Central memory CD4-positive, alpha-beta T cell (primary cell): ENCODE measurements around the gene PRX.
"Not testable (repeated sequence)": the region's sequence is repeated elsewhere in the genome, so short reads cannot be mapped to it uniquely, and the experiment has no call there.

Experiments used
- DNase-seq: peaks from one replicate; pipeline ENCODE4 v3.0.0; 2022

Gene PRX

DNA sequence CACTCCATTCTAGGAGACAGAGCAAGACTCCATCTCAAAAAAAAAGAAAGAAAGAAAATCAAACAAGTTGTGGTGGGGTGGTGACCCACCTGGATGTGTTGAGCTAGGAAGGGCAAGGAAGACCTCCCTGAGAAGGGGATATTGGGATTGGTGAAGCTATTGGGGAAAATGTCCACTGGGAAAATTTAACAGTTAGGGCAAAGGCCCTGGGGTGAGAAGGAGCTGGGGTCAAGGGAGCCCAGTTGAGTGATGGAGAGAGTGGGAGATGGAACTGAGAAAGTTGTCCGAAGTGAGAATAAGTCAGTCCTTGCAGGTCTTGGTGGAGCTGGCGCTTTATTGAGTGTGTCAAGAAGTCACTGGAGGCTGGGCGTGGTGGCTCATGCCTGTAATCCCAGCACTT, 25.1 kb upstream of the PRX start:
- DNase-seq: no peak

DNA sequence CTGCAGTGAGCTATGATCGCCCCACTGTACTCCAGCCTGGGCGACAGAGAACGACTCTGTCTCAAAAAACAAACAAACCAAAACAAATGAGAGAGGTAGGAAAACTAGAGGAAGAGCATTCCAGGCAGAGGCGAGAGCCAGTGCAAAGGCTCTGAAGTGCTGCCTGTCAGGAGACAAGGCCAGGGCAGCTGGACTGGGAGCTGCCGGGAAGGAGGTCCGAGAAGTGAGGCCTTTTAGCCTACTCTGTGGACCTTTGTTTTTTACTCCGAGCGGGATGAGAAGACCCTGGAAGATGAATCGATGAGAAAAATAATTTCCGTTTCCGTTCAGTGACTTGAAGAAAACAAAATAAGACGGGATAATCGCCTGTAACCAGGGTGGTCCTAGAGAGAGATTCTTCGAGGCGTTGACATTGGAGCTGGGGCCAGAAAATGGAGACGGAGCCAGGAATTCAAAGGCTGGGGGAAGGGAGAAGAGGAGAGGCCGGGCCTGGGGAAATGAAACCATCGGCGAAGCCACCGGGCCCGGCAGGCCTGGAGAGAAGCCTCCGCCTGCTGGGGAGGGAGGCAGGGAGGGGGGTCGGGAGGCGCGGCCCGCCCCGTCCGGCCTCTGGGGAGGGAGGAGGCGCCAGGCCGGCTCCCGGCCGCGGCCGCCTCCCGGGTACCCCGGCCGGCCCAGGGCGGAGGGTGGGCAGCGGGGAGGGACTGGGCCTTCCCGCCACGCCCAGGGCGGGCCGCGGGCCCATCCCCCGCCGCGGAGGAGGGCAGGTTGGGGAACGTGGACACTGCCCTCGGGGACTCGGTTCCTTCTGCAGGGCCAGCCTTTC, 20.4 kb upstream of the PRX start:
- peak; percentile 39 for DNase-seq

DNA sequence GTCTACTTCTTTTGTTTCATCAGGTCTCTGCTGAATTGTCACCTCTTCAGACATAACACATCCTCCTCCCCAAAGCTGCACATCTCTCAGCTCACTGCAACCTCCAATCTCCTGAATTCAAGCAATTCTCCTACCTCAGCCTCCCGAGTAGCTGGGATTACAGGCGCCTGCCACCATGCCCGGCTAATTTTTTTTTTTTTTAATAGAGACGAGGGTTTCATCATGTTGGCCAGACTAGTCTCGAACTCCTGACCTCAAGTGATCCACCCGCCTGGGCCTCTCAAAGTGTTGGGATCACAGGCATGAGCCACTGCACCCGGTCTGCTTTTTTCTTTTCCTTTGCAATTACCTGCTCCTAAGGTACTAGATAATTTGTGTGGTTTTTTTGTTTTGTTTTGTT, 19.6 kb upstream of the PRX start:
- DNase-seq: not testable (repeated sequence)

DNA sequence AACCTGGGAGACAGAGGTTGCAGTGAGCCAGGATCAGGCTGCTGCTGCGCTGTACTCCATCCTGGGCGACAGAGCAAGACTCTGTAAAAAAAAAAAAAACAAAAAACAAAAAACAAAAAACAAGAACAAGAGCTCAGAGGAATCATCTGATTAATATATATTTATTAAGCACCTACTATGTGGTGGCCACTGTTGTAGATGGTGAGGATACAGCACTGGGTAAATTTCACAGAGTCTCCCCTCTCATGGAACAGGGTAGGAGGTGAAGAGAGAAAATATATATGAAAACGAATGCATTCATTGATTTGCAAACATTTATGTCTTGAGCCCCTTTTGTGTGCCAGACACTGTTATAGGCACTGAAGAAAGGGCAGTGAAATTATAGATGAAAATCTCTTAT, 18.5 kb upstream of the PRX start:
- DNase-seq: no peak

DNA sequence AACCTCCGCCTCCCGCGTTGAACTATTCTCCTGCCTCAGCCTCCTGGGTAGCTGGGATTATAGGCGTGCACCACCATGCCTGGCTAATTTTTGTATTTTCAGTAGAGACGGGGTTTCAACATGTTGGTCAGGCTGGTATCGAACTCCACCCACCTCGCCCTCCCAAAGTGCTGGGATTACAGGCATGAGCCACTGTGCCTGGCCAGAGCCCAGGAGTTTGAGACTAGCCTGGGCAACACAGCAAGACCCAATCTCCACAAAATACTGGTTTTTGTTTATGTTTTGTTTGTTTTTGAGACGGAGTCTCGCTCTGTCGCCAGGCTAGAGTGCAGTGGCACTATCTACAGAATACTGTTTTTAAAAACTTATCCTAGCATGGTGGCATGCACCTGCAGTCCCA, 17.1 kb upstream of the PRX start:
- DNase-seq: not testable (repeated sequence)

DNA sequence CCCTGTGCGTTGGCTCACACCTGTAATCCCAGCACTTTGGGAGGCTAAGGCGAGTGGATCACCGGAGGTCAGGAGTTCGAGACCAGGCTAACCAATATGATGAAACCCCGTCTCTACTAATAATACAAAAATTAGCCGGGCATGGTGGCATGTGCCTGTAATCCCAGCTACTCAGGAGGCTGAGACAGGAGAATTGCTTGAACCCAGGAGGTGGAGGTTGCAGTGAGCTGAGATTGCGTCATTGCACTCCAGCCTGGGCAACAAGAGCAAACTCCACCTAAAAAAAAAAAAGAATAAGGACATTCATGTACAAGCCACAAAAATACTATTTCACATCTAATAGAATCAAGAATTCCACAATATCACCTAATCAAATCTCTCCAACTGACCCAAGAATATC, 15.0 kb upstream of the PRX start:
- DNase-seq: not testable (repeated sequence)

DNA sequence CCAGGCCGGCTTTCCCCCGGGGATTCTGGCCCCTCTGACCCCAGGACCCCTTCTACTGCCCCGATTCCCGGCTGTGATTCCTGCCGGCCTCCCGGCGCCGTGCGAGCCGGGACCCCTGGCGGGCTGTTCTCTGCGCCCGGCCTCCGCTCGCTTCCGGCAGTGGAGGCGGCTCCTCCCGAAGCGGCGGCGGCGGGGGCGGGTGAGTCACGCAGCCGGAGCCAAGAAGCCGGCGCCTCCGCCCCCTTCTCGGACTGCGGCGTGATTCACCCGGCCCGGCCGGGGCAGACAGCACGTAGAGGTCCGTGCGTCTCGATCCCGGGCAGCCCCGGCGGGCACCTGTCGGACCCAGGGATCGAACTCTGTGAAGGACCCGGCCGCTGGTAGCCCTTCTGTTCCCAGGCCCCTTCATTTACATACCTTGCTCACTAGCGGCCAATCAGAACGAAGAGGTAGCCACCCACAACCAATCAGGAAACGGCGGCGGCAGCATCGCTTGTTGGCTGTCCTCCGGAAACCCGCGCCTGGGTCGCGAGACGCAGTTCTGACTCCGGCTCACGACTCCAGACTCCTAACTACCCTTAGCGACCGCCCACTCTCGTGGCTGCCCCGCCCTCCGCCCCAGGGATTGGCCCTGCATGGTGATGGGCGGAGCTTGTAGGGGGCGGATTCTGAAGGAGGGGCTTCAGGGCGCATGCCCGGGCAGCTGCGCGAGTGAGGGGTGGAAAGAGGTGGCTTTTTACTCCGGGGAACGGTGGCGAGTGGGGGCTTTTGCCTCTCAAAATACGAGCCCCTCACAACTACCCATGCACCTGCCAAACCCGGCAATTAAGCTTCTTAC, 12.5 kb upstream of the PRX start, which contains the start of gene SERTAD1:
TSS of gene SERTAD1 (minus strand) at position 543 of the 838 bp plus-strand sequence. CDS start 2,446 bp downstream, outside the sequence.
- DNase-seq: peak; percentile 100

DNA sequence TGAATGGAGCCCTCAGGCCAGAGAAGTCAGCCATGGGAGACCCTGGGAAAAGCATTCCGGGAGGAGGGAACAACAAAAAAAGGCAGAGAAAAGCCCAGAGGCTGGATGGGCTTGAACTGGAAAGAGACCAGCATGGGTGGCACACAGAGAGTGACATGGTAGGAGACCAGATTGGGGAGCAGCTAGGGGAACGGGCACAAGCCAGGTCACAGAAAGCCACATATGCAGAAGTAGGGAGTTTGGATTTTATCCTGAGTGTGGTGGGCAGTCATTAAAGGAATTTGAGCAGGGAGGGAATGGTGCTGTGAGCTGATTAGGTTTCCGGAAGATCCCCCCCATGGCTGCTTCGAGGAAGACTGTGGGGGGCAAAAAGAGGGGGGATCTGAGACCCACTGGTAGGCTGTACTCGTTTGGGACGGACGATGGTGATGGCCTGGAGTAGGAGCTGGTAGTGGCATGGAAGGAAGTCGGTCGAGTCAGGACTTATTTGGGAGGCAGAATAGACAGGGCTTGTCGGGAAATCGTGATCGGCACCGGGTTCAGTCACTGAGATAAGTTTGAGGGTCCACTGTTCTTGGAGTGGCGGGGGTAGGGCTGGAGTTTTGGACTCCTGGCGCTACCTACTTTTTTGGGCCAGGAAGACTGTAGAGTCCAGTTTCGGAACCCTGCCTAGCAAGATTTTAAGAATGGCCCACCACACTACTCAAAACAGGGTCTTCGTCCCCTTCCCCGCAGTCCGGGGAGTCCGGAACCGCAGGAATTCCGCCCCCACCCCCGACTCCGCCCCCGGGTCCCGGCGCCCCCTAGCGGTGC, 11.7 kb upstream of the PRX start:
- no peak for DNase-seq

DNA sequence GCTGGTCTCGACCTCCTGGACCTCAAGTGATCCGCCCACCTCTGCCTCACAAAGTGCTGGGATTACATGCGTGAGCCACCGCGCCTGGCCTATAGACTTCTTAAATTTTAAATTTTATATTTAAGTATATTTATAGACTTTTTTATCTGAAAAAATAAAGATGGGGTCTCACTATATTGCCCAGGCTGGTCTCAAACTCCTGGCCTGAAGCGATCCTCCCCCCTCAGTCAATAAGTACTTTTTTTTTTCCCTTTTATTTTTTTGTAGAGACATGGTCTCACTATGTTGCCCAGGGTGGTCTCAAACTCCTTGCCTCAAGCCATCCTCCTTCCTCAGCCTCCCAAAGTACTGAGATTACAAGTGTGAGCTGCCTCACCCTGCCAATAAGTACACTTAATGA, 10.8 kb upstream of the PRX start:
- DNase-seq: no peak

DNA sequence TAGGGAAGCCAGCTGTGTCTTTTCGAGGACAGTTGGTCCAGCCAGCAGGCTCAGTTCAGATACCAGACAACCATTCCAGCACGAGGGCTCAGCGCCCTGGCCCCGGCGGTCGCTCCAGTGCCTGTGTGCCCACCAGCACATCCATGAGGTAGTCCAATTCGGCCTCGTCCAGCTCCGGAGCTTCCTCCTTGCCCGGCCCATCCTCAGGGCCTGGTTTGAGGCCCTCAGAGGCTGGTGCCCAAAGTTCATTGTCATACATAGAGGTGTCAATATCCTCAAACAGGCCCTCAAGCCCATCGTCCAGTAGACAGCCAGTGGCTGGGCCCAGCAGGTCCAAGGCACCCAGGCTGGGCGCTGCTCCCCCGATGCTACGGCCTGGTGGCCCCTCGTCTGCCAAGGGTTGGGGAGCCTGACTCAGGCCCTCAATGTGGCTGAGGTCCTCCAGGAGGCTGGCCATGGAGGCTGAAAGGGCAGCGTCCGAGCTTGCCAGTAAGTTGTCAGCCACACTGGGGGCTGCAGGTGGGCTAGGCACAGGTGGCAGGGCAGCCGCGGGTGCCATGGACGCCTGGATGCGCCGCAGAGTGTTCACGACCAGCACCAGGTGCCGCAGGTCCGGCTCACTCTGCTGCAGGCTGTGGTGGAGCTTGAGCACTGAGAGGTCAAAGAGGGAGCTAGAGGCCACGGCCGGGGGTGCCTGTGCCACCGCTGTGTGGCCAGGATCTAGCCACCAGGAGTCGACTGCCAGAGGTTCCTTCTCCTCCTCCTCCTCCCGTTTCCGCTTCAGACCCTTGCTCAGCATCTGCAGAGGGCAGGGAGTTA, 9.8 kb upstream of the PRX start:
- DNase-seq: no peak

DNA sequence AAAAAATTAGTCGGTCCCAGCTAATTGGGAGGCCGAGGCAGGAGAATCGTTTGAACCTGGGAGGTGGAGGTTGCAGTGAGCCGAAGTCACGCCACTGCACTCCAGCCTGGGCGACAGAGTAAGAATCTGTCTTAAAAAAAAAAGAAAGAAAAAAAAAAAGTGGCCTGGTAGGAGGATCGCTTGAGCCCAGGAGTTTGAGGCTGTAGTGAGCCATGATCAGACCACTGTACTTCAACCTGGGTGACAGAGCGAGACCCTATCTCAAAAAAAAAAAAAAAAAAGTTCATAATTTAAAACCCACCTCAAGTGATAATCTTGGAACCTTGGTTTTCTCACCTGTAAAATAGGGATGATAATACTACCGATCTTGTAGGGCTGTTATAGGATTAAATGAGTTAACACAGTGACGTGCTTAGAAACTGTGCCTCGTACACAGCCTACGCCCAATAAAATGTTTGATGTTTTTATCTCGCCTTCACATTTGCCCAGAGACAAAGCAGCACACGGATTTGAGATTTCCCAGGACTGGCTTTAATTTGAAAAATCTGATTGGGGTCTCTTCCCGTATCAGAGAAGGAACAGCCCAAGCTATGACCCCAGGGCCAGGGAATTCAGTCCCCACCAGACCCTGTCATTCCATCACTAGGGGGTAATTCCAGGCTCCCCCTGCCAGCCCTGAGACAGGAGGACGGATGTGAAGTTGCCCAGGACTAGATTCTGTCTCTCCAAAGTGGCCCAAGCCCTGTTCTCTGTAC, 9.0 kb upstream of the PRX start:
- no peak for DNase-seq

DNA sequence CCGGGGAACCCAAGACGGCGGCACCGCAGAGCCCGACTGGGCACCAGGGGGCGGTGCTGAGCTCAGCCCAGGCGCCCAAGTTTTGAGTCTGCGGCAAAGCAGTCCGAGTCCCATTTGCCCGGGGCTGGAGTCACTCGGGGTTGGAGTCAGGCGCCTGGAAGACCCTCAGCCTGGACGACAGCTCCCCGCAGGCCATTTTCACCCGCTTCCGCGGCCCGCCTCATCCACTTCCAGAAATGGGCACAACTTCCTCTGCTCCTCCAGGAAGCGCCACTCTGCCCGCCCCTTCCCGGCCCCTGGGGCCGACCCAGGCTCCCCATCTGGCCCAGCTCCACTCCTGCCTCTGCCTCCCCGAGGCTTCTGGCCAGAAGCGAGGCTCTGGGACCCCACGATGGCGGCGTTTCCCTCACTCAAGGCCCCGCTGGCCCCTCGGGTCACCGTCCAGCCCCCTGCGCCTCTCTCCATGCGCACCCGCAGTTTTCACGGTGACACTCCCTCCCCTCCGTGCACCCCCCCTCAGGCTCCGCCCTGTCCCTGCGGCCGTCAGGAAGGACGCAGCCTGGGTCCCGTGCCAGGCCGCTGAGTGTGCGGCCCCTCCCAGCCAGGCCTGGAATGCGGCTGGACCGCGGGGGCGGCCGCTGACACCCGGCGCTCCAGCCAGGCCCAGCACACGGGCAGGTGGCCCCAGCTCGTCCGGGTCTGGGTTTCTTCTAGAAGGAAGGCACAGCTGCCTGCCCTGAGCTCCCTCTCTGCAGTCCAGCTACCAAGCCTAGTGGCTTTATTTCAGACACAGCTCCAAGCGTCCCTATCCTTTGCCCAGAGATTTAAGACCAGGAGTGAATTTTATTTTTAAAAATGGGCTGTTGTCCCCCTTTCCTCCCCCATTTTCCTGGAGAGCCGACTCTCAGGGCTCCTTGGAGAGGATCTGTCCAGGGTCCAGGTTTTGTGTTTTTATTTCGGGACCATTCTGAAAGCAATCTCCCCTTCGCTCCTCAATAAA, 7.9 kb upstream of the PRX start:
- DNase-seq: peak; percentile 67

DNA sequence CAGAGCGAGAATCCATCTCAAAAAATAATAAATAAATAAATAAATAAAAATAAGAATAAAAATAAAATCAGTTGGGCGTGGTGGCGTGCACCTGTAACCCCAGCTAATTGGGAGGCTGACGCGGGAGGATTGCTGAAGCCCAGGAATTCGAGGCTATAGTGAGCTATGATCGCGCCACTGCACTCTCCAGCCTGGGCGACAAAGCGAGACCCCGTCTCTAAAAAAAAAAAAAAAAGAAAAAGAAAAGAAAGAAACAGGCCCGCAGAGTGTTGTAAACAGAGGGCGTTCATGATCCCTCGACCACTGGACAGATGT, 7.2 kb upstream of the PRX start:
- DNase-seq: no peak

DNA sequence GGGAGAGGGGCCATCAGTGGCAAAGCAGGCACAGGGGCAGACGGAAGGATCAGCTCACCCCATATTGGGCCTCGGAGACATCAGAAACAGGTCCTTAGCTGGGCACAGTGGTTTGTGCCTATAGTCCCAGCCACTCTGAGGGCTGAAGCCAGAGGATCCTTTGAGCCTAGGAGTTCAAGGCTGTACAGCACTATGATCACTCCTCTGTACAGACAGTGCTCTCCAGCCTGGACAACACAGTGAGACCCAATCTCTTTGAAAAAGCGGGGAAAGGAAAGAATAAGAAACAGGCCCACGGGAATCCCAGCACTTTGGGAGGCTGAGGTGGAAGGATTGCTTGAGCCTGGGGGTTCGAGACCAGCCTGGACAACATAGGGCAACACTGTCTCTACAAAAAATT, 6.6 kb upstream of the PRX start:
- no peak for DNase-seq

DNA sequence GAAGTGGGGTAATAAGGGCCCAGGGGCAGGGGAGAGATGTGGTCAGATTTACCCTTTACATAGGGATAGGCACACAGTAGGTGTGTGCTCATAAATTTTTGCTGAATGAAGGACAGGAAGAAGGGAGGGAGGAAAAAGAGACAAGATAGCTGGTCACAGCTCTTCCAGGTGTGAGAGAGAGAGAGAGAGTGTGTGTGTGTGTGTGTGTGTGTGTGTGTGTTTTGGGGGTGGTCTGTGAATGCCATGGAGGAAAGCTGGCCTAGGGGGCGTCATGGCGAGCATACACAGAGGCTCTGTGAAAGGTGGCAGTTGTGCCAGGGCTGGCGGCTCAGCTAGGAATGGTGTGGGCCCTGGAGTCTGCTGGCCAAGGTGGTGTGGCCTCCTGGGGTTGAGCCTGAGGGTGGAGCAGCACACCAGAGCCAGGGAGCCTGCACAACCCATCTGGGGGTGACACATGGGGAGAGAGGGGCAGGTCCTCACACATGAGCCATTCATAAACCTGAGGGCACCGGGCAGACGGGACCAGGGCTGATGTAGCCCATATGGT, 6.0 kb upstream of the PRX start:
- DNase-seq: no peak

DNA sequence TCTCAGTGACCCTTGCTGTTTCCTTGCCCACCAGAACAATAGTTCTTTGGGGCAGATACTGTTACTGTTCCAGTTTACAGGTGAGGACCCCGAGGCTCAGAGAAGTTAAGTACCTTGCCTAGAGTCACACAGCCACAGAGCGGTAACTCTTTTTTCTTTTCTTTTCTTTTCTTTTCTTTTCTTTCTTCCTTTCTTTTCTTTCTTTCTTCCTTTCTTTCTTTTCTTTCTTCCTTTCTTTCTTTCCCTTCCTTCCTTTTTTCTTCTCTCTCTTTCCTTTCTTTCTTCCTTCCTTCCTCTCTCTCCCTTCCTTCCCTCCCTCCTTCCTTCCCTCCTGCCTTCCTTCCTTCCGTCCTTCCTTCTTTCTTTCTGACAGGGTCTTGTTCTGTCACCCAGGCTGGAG, 4.9 kb upstream of the PRX start:
- DNase-seq: no peak

DNA sequence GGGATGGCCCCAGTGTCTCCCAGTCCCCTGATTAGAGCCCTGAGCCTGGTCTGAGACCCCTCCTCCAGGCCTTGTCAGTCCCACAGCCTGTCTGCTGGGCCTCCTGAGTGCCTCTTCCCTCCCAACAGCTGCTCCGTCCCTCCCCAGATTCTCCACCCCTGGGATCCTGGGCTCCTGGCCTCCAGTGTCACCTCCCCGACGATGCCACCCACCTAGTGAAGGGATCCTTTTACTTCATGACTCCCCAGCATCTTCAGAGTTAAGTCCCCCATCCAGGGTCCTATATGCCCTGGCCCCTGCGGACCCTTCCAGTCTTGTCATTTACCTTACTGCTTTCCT, 4.4 kb upstream of the PRX start:
- no peak for DNase-seq

DNA sequence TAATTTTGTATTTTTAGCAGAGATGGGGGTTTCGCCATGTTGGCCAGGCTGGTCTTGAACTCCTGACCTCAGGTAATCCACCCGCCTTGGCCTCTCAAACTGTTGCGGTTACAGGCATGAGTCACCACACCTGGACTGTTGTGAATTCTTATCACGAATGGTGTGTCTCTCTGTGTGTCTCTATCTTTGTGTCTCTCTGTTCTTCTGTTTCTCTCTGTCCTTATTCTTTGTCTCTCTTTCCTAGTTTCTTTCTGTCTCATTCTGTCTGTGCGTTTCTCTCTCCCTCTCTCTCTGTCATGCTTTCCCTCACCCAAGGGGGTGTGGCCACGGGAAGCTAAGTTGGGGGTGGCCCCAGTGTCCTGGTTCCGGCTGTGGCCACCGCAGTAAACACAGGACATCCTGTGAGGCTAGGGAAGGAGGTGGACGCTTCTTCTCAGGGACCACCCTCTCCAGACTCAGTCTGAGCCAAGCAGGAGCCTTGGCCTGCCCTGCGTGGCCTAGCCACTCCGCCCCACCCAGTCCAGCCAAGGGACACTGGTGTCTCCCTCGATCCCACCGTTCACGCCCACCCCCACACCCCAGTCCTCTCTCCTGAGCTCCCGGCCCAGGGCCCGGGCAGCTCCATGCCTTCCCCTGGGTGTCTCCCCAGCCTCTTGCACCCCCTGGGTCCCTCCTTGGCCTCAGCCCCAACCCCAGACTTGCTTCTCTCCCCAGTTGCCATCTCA, 3.9 kb upstream of the PRX start:
- peak; percentile 28 for DNase-seq

DNA sequence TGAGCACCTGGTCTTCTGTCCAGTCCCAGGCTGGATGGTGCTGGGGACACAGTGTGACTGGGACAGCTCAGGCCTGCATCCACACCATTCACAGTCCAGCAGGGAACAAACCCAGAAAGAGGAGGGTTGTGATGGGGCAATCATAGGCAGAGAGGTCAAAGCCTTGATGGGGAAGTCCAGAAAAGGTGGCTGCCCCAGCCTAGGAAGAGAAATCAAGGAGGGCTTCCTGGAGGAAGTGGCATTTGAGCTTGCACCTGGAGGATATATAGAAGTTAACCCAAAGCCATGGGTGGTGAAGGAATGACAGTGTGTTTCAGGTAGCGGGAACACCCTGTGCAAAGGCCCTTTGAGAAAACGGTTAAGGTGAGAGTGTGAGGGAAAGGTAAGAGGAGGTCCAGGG, 2.6 kb upstream of the PRX start:
- no peak for DNase-seq
